GM12878 (cell line): Measurements from ENCODE around the gene EHBP1L1. TPM values are rescaled to one million over a fixed set of nuclear protein-coding genes. Genes with fewer than 3 reads are reported as not detected.
A peak's percentile ranks its signal among the peaks of the same experiment; 100 is the strongest.

Experiments used
- CBX5 ChIP-seq: sonication (generic); IDR thresholded peaks from 2 replicates; pipeline ENCODE4 v1.6.1; 2016; ENCODE audit warnings: low read depth, moderate library complexity, mild to moderate bottlenecking, inconsistent platforms
- CEBPB ChIP-seq, 2 experiments: fragments of 150-350 bp in 1 of 2; IDR thresholded peaks; 2 replicates each; pipeline ENCODE4 v1.6.1; 2012 to 2014; ENCODE audit warnings: low read depth in 2 of 2, low read length in 2 of 2, borderline replicate concordance in 1 of 2, inconsistent platforms in 1 of 2
- CHD2 ChIP-seq: IDR thresholded peaks from 2 replicates; pipeline ENCODE4 v1.6.1; 2011; ENCODE audit warnings: low read depth, low read length, improper control_type of control experiment, borderline replicate concordance
- CREB1 ChIP-seq: IDR thresholded peaks from 2 replicates; pipeline ENCODE4 v1.6.1; 2012; ENCODE audit warnings: low read depth, mild to moderate bottlenecking, inconsistent platforms
- EGR1 ChIP-seq, 2 experiments: IDR thresholded peaks; 1 replicate in 1 of 2; 2 replicates in 1 of 2; pipeline ENCODE4 v1.6.1; 2011 to 2012; ENCODE audit warnings: low read depth in 2 of 2, low read length in 2 of 2, borderline replicate concordance in 1 of 2, mild to moderate bottlenecking in 1 of 2, moderate library complexity in 1 of 2
- GATAD2B ChIP-seq: fragments of 450-650 bp; conservative IDR thresholded peaks from 2 replicates; pipeline ENCODE4 v1.6.1; 2017; ENCODE audit warnings: low read depth, mild to moderate bottlenecking, moderate library complexity
- MEF2B ChIP-seq: fragments of 450-650 bp; IDR thresholded peaks from 2 replicates; pipeline ENCODE4 v1.6.1; 2018; ENCODE audit warnings: mild to moderate bottlenecking, moderate library complexity; ENCODE audit not compliant: partially characterized antibody, poor library complexity, severe bottlenecking
- NR2F1 ChIP-seq: fragments of 450-650 bp; conservative IDR thresholded peaks from 2 replicates; pipeline ENCODE4 v1.6.1; 2017; ENCODE audit warnings: mild to moderate bottlenecking
- POLR2AphosphoS2 ChIP-seq: IDR thresholded peaks from 2 replicates; pipeline ENCODE4 v1.6.1; 2011; ENCODE audit warnings: low read depth, mild to moderate bottlenecking, low read length, improper control_type of control experiment, moderate library complexity
- RELA ChIP-seq: fragments of 450-650 bp; IDR thresholded peaks from 2 replicates; pipeline ENCODE4 v1.8.0; 2014; ENCODE audit warnings: borderline replicate concordance; ENCODE audit not compliant: partially characterized antibody
- SP1 ChIP-seq: IDR thresholded peaks from one replicate; pipeline ENCODE4 v1.6.1; 2011; ENCODE audit warnings: low read depth, low read length
- SREBF2 ChIP-seq: IDR thresholded peaks from 2 replicates; pipeline ENCODE4 v1.6.1; 2012; ENCODE audit warnings: mild to moderate bottlenecking, low read length
- STAT3 ChIP-seq: IDR thresholded peaks from 2 replicates; pipeline ENCODE4 v1.6.1; 2011; ENCODE audit warnings: low read depth, low read length, improper control_type of control experiment
- TCF12 ChIP-seq: IDR thresholded peaks from 2 replicates; pipeline ENCODE4 v1.6.1; 2011; ENCODE audit warnings: low read depth, mild to moderate bottlenecking, low read length
- polyA plus RNA-seq, 11 experiments: library from polyadenylated mRNA; depleted of rRNA in 4 of 11; unstranded in 6 of 11; stranded (reverse) in 5 of 11; fragments of >200 nt; fragmentation: Nextera tagmentation in 4 of 11; fragmentation: Illumina TruSeq in 1 of 11; extraction: Ambion mirVana in 4 of 11; extraction: Trizol in 1 of 11; gene quantifications; 1 replicate in 1 of 11; 2 replicates in 10 of 11; pipeline versions ENCODE4 v1.2.1 to v1.2.3, GENCODE V29; 2011 to 2016; ENCODE audit warnings: inconsistent platforms in 2 of 11, missing spikeins in 2 of 11, low read depth in 1 of 11
- total RNA-seq, 4 experiments: library from RNA; depleted of rRNA in 3 of 4; stranded (reverse); fragments of >200 nt in 3 of 4; fragmentation: Illumina TruSeq in 1 of 4; extraction: Trizol in 1 of 4; gene quantifications; 2 replicates each; pipeline versions ENCODE4 v1.2.1 to v1.2.3, GENCODE V29; 2013 to 2021

Gene EHBP1L1
- total and polyA plus RNA-seq, 10 of the 15 experiments (the other 5 are each of a cell fraction or from before 2014, with no cell fraction given) = 0.06 to 99.4 (median 32.7) TPM

GRCh38 chr11:65576232-65576866 lies 496 bp downstream of the EHBP1L1 start (continued):
- TF ChIP-seq STAT3 = no peak
- no peak for TF ChIP-seq MEF2B
- TF ChIP-seq NR2F1 = peak; percentile 88
- 0 out of 2 replicates have a peak, but pooled peaks have one; percentile 41 for TF ChIP-seq GATAD2B
- no peak for TF ChIP-seq SP1
- no peak for TF ChIP-seq TCF12
- TF ChIP-seq CBX5 = no peak
- TF ChIP-seq EGR1 (IDR thresholded peaks at IDR 0.05; ENCODE audit: borderline replicate concordance in 1 of 2, low read depth in 2 of 2, low read length in 2 of 2) = no peak; a peak in 1 of 3 replicates
- TF ChIP-seq SREBF2 = no peak
- no peak for TF ChIP-seq CREB1
- no peak for TF ChIP-seq POLR2AphosphoS2
- no peak for TF ChIP-seq RELA
- no peak for TF ChIP-seq CHD2
- TF ChIP-seq CEBPB (IDR thresholded peaks at IDR 0.05; ENCODE audit: borderline replicate concordance in 1 of 2, low read depth in 2 of 2, low read length in 2 of 2) = no peak
